Activated CD8-positive, alpha-beta memory T cell treated with anti-CD3 and anti-CD28 coated beads, Interleukin-2, amount 50 U/mL, for 48 hours (primary cell): ENCODE measurements around the gene NAA60.

ENCODE experiments used
- DNase-seq: peaks from one replicate; pipeline ENCODE4 v3.0.0-alpha.2; 2020

NAA60 gene

GRCh38 chr16:3443108-3444031, at the start of gene NAA60, which contains the start of gene ZNF597:
Gene NAA60 (plus strand): TSS chr16:3443680. CDS start chr16:3476228, 32,548 bp downstream.
Gene ZNF597 (minus strand): TSS chr16:3443504. CDS start chr16:3443153, 351 bp downstream.
- DNase-seq, result peak; percentile 80

- DNase-seq, result no peak
Observed at GRCh38 chr16:3400446-3400778, 43.1 kb upstream of the NAA60 start.

GRCh38 chr16:3400779-3401688, 42.4 kb upstream of the NAA60 start, which contains the start of the genes ZNF174 and ZSCAN32:
Gene ZNF174 (plus strand): TSS chr16:3401215. CDS start chr16:3402005, 790 bp downstream.
Gene ZSCAN32 (minus strand): TSS chr16:3401004. CDS start chr16:3397557, 3,447 bp downstream.
- peak; percentile 97 for DNase-seq

- no peak for DNase-seq
Observed at GRCh38 chr16:3401719-3402397, 41.6 kb upstream of the NAA60 start.

GRCh38 chr16:3408561-3409197, 34.8 kb upstream of the NAA60 start:
- no peak for DNase-seq

- no peak for DNase-seq
Observed at GRCh38 chr16:3413730-3414379, 29.6 kb upstream of the NAA60 start.

- DNase-seq, result peak; percentile 84
Observed at GRCh38 chr16:3431779-3432219, 11.7 kb upstream of the NAA60 start.

- DNase-seq, result no peak
Observed at GRCh38 chr16:3434373-3434772, 9.1 kb upstream of the NAA60 start.

- DNase-seq, result no peak
Observed at GRCh38 chr16:3439637-3440036, 3.8 kb upstream of the NAA60 start.

- DNase-seq, result no peak
Observed at GRCh38 chr16:3444032-3444388, 530 bp downstream of the NAA60 start.

- DNase-seq, result no peak
Observed at GRCh38 chr16:3454093-3454492, 10.6 kb downstream of the NAA60 start.

GRCh38 chr16:3454631-3455147, 11.2 kb downstream of the NAA60 start:
- no peak for DNase-seq

GRCh38 chr16:3457434-3458252, 14.2 kb downstream of the NAA60 start:
- peak; percentile 94 for DNase-seq

- peak; percentile 60 for DNase-seq
Observed at GRCh38 chr16:3458278-3458851, 14.9 kb downstream of the NAA60 start.

GRCh38 chr16:3458852-3459361, 15.4 kb downstream of the NAA60 start:
- no peak for DNase-seq

- no peak for DNase-seq
Observed at GRCh38 chr16:3459401-3460090, 16.1 kb downstream of the NAA60 start.

- DNase-seq, result no peak
Observed at GRCh38 chr16:3460121-3460520, 16.6 kb downstream of the NAA60 start.

GRCh38 chr16:3460585-3460984, 17.1 kb downstream of the NAA60 start:
- DNase-seq, result no peak

GRCh38 chr16:3461151-3461550, 17.7 kb downstream of the NAA60 start:
- DNase-seq, result no peak
